ENCODE data around the gene RUNX2.

- no peak for TF ChIP-seq POLR2A (IDR thresholded peaks at IDR 0.05)
- TF ChIP-seq CTCF (IDR thresholded peaks at IDR 0.05), result no peak
- no peak for TF ChIP-seq POLR2AphosphoS5 (IDR thresholded peaks at IDR 0.05)
These were observed 322.5 kb downstream of the RUNX2 start for GRCh38 chr6:45650524-45651135.

All from stomach (tissue), 4 donors.